ENCODE measurements around the gene ATP9B.
"Not testable (repeated sequence)": the region's sequence is repeated elsewhere in the genome, so short reads cannot be mapped to it uniquely, and the experiment has no call there.

The ATP9B gene

DNA sequence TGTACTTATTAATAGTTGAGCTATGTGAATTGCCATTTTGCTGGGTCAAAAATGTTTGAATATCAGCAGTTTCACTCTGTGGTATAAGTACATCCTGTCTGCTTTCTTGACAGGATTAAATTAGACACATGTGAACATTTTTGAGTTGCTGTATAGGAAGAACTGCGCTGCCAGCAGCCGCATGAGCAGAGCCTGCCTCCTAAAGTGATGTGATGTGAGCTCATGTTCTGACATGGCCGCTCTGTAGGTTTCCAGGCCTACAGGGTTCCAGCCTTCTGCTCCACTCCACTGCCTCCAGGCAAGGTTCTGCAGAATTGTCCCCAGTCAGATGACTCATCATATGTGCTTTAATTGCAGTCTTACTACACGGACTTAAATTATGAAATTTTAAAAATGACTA is 206.8 kb downstream of the ATP9B start:
- Histone ChIP-seq H3K27me3 (ENCODE audit: control insufficient read depth, insufficient read depth, low read length) (no peaks in the 10 kb centered on the region), H3K4me3 (ENCODE audit: low read length) (no peak overlapping the region), H3K4me1 (ENCODE audit: control insufficient read depth, low read depth, low read length) (peaks cover 12% of the 10 kb centered on the region), H3K27ac (ENCODE audit: low read length) (no peak overlapping the region), H3K9me3 (ENCODE audit: control insufficient read depth, low read depth, low read length) (no peaks in the 10 kb centered on the region), H3K9ac (ENCODE audit: low read length) (no peak overlapping the region), H3K36me3 (ENCODE audit: control insufficient read depth, low read depth, low read length) (no peaks in the 10 kb centered on the region)

DNA sequence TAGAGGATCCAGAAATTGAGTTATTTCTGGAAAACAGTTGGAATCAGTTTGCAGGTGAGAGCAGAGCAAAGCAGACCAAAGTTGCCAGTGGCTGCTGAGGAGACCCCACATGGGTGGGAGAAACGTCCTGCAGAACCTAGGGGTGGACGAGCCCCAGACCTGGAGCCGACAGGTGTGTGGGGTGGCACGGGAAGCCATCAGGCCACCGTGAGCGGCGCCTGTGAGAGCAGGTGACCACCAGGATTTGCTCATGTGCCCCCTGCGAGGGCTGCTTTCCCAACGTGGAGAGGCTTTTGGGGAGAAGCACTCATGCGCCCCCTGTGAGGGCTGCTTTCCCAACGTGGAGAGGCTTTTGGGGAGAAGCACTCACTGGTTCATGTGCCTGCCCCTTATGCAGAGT is 209.7 kb downstream of the ATP9B start:
- Histone ChIP-seq H3K27me3 (ENCODE audit: control insufficient read depth, insufficient read depth, low read length) (no peaks in the 10 kb centered on the region), H3K27ac (ENCODE audit: low read length) (no peak overlapping the region), H3K9me3 (ENCODE audit: control insufficient read depth, low read depth, low read length) (no peaks in the 10 kb centered on the region), H3K4me1 (ENCODE audit: control insufficient read depth, low read depth, low read length) (peaks cover 12% of the 10 kb centered on the region), H3K9ac (ENCODE audit: low read length) (no peak overlapping the region), H3K36me3 (ENCODE audit: control insufficient read depth, low read depth, low read length) (no peaks in the 10 kb centered on the region), H3K4me3 (ENCODE audit: low read length) (no peak overlapping the region)

DNA sequence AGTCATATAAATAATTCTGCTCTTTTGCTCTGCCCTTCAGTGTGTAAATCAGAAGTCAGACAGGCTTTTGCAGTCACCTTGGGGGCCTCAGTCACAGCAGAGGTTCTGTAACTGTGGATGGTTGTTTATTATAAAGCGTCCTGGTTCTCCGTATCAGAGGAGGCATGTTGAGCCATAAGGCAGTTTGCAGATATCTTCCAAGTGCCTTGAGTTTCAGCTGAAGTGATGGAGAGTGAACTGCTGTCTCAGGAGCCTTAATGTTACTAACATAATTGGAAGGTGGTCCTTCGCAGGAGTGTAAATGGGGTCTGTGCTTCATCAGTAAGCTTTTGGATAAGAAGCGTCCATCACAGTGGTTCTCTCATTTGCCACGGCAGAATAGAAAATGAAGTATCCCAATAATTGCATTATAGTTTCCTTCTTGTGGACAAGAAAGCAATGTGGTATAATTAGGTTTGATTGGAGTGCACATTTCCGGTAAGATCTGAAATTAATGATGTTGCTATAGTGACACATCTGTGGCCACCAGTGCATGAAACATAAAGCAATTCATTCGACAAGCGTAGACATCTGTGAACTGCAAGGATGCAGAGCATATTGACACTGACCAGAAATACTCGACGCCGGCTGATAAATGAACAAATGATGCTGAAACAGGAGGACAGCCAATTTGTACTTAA is 214.1 kb downstream of the ATP9B start:
- Histone ChIP-seq H3K9ac (ENCODE audit: low read length) (no peak overlapping the region), H3K27me3 (ENCODE audit: control insufficient read depth, insufficient read depth, low read length) (no peaks in the 10 kb centered on the region), H3K4me3 (ENCODE audit: low read length) (no peak overlapping the region), H3K4me1 (ENCODE audit: control insufficient read depth, low read depth, low read length) (no peaks in the 10 kb centered on the region), H3K36me3 (ENCODE audit: control insufficient read depth, low read depth, low read length) (no peaks in the 10 kb centered on the region), H3K27ac (ENCODE audit: low read length) (no peak overlapping the region), H3K9me3 (ENCODE audit: control insufficient read depth, low read depth, low read length) (no peaks in the 10 kb centered on the region)

DNA sequence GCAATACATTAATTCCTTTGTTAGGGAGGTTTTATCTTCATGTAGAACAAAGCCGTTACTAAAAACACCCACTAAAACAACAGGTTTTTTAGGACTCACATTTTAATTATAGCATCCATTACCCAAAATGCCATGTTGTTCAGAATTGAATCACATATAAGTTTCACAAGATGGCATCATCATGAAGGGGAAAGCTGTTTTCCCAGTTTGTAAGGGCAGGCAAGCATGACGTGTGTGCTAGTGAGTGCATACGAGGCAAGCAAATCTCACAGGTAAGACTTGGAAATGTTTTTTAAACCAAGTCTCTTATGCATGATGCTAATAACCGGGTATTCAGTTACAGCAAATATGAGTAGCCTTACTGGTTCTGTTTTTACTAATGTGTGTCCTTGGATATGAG is 214.7 kb downstream of the ATP9B start:
- H3K27ac ChIP-seq (ENCODE audit: low read length), result no peak overlapping the region
- H3K9ac ChIP-seq (ENCODE audit: low read length), result no peak overlapping the region
- H3K27me3 ChIP-seq (ENCODE audit: control insufficient read depth, insufficient read depth, low read length), result no peaks in the 10 kb centered on the region
- no peaks in the 10 kb centered on the region for H3K36me3 ChIP-seq (ENCODE audit: control insufficient read depth, low read depth, low read length)
- no peaks in the 10 kb centered on the region for H3K9me3 ChIP-seq (ENCODE audit: control insufficient read depth, low read depth, low read length)
- H3K4me3 ChIP-seq (ENCODE audit: low read length), result no peak overlapping the region
- no peaks in the 10 kb centered on the region for H3K4me1 ChIP-seq (ENCODE audit: control insufficient read depth, low read depth, low read length)

DNA sequence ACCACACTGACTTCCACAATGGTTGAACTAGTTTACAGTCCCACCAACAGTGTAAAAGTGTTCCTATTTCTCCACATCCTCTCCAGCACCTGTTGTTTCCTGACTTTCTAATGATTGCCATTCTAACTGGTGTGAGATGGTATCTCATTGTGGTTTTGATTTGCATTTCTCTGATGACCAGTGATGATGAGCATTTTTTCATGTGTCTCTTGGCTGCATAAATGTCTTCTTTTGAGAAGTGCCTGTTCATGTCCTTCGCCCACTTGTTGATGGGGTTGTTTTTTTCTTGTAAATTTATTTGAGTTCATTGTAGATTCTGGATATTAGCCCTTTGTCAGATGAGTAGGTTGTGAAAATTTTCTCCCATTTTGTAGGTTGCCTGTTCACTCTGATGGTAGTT is 216.0 kb downstream of the ATP9B start:
- H3K4me3 ChIP-seq (ENCODE audit: low read length); H3K36me3 ChIP-seq (ENCODE audit: control insufficient read depth, low read depth, low read length); H3K9me3 ChIP-seq (ENCODE audit: control insufficient read depth, low read depth, low read length); H3K9ac ChIP-seq (ENCODE audit: low read length); H3K27ac ChIP-seq (ENCODE audit: low read length); H3K27me3 ChIP-seq (ENCODE audit: control insufficient read depth, insufficient read depth, low read length); H3K4me1 ChIP-seq (ENCODE audit: control insufficient read depth, low read depth, low read length): not testable (repeated sequence)

DNA sequence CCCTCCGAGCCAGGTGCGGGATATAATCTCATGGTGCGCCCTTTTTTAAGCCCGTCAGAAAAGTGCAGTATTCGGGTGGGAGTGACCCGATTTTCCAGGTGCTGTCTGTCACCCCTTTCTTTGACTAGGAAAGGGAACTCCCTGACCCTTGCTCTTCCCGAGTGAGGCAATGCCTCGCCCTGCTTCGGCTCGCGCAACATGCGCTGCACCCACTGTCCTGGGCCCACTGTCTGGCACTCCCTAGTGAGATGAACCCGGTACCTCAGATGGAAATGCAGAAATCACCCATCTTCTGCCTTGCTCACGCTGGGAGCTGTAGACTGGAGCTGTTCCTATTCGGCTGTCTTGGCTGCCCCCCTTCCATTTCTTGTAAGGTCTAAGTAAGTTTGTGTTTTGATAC is 221.2 kb downstream of the ATP9B start:
- H3K9me3 ChIP-seq (ENCODE audit: control insufficient read depth, low read depth, low read length); H3K27me3 ChIP-seq (ENCODE audit: control insufficient read depth, insufficient read depth, low read length); H3K27ac ChIP-seq (ENCODE audit: low read length); H3K9ac ChIP-seq (ENCODE audit: low read length); H3K4me3 ChIP-seq (ENCODE audit: low read length); H3K36me3 ChIP-seq (ENCODE audit: control insufficient read depth, low read depth, low read length); H3K4me1 ChIP-seq (ENCODE audit: control insufficient read depth, low read depth, low read length): not testable (repeated sequence)

DNA sequence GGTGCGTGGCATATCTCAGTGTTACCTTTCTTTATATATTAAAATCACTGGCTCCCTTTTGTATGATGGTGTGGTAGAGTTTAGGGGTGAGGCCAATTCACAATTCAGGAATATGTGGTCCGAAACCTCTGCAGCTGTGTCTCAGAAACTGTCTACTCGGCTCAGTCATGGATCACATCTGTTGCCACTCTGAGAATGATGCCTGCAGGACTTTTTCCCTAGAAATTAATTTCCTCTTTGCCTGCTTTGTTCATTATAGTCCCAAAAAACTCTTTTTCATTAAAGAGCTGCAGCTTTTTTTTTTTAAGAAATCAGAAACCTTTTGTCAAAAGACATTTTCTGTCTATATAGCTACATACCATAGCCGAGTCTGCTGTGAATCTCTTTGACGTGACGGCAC is 221.7 kb downstream of the ATP9B start:
- Histone ChIP-seq H3K4me1 (ENCODE audit: control insufficient read depth, low read depth, low read length) (peaks cover 6% of the 10 kb centered on the region), H3K9ac (ENCODE audit: low read length) (no peak overlapping the region), H3K4me3 (ENCODE audit: low read length) (no peak overlapping the region)

DNA sequence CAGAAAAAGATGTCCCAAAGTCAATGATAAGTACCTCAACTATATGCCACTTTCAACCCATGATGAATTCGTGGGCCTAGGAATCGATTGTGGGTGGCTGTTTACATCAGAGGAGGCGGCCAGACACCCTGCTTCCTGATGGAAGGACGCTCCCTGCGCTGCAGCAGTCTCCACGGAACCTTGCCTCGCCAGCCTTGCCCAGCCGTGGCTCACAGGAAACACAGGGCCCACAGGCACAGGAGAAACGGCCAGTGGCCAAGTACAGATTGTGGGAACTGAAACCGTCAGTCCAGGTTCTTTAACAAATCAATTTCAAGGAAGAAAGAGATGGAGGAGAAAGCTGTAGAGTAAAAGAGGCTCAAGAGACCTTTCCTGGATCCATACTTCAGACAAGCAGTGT is 225.0 kb downstream of the ATP9B start:
- Histone ChIP-seq H3K4me3 (ENCODE audit: low read length) (no peak overlapping the region), H3K9ac (ENCODE audit: low read length) (no peak overlapping the region), H3K36me3 (ENCODE audit: control insufficient read depth, low read depth, low read length) (no peaks in the 10 kb centered on the region), H3K9me3 (ENCODE audit: control insufficient read depth, low read depth, low read length) (no peaks in the 10 kb centered on the region), H3K4me1 (ENCODE audit: control insufficient read depth, low read depth, low read length) (peaks cover 6% of the 10 kb centered on the region), H3K27ac (ENCODE audit: low read length) (no peak overlapping the region), H3K27me3 (ENCODE audit: control insufficient read depth, insufficient read depth, low read length) (no peaks in the 10 kb centered on the region)

More for the DNA sequence above, 221.7 kb downstream of the ATP9B start:
- Histone ChIP-seq H3K27ac (ENCODE audit: low read length) (no peak overlapping the region), H3K36me3 (ENCODE audit: control insufficient read depth, low read depth, low read length) (no peaks in the 10 kb centered on the region), H3K27me3 (ENCODE audit: control insufficient read depth, insufficient read depth, low read length) (no peaks in the 10 kb centered on the region), H3K9me3 (ENCODE audit: control insufficient read depth, low read depth, low read length) (no peaks in the 10 kb centered on the region)

DNA sequence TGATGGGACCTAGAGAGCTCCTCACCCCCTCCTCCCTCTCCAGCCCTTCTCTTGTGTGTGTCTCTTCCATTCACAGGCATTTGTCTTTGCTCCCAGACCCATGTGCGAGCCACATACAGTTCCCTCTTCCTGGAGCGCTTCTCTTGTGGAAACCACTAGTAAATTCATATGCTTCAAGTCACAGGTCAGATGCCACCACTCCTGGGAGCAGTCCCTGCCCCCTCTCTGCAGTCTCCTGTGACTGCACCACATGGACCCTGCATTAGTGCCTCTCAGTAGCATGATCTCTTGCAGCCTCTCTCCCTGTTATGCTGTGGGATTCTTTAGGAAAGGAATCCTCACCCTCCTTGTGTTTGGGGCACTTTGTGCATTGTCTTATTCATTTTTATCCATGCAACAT is 230.1 kb downstream of the ATP9B start:
- Histone ChIP-seq H3K4me3 (ENCODE audit: low read length) (no peak overlapping the region), H3K36me3 (ENCODE audit: control insufficient read depth, low read depth, low read length) (no peaks in the 10 kb centered on the region), H3K9me3 (ENCODE audit: control insufficient read depth, low read depth, low read length) (no peaks in the 10 kb centered on the region), H3K9ac (ENCODE audit: low read length) (no peak overlapping the region), H3K27me3 (ENCODE audit: control insufficient read depth, insufficient read depth, low read length) (no peaks in the 10 kb centered on the region), H3K27ac (ENCODE audit: low read length) (no peak overlapping the region), H3K4me1 (ENCODE audit: control insufficient read depth, low read depth, low read length) (no peaks in the 10 kb centered on the region)

DNA sequence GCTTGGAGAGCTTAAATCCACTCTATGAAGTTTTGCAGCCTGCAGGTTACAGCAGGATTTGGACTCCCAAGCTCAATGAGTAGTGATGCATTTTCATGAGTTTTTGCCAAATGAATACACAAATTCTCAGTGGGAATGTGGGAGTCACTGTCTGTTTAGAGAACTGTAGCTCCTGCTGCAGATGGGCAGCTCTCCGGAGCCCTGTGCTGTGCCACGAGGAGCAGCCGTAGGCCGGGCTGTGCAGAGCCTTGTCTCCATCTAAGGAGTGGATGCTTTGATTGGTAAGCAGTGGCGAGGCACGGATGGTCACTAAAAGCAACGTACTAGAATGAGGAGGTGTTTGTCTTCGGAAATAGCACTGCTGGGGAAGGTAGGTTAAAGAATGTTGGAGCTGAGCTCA is 230.5 kb downstream of the ATP9B start:
- Histone ChIP-seq H3K9me3 (ENCODE audit: control insufficient read depth, low read depth, low read length) (no peaks in the 10 kb centered on the region), H3K36me3 (ENCODE audit: control insufficient read depth, low read depth, low read length) (no peaks in the 10 kb centered on the region), H3K27ac (ENCODE audit: low read length) (no peak overlapping the region), H3K9ac (ENCODE audit: low read length) (no peak overlapping the region), H3K4me3 (ENCODE audit: low read length) (no peak overlapping the region), H3K4me1 (ENCODE audit: control insufficient read depth, low read depth, low read length) (no peaks in the 10 kb centered on the region), H3K27me3 (ENCODE audit: control insufficient read depth, insufficient read depth, low read length) (no peaks in the 10 kb centered on the region)

DNA sequence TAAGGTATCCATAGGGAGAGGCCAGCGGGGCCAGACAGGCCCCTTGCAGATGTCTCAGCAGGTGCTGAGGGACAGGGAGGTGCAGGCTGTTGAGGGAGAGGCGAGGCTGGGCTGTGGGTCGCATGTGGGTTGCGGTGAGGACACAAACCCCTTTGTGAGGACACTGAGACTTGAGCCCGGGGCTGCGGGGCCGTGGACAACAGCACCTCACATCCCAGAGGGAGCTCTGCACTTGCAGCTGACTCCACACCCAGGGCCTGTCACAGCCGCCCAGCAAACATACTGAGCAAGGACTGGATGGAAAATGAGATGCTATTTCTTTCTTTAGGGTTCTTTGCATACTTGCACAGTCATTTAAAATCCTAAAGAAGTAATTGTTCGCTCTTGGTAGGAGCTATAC is 231.2 kb downstream of the ATP9B start:
- H3K36me3 ChIP-seq (ENCODE audit: control insufficient read depth, low read depth, low read length), result no peaks in the 10 kb centered on the region
- H3K9ac ChIP-seq (ENCODE audit: low read length), result no peak overlapping the region
- H3K4me1 ChIP-seq (ENCODE audit: control insufficient read depth, low read depth, low read length), result no peaks in the 10 kb centered on the region
- H3K4me3 ChIP-seq (ENCODE audit: low read length), result no peak overlapping the region
- no peak overlapping the region for H3K27ac ChIP-seq (ENCODE audit: low read length)
- no peaks in the 10 kb centered on the region for H3K27me3 ChIP-seq (ENCODE audit: control insufficient read depth, insufficient read depth, low read length)
- H3K9me3 ChIP-seq (ENCODE audit: control insufficient read depth, low read depth, low read length), result no peaks in the 10 kb centered on the region

DNA sequence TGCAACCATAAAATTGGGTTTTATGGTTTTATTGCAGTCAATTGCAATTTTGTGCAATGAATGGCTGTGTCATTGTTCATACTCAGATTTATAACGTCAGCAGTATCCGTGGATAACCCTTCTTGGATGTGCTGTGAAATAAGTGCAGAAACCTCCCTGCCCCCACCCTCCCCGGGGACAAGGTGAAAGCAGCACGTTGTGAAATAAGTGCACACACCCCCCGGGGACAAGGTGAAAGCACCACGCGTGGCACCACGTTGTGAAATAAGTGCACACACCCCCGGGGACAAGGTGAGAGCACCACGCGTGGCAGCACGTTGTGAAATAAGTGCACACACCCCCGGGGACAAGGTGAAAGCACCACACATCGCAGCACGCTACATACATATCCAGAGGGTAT is 232.9 kb downstream of the ATP9B start:
- no peak overlapping the region for H3K9ac ChIP-seq (ENCODE audit: low read length)
- no peak overlapping the region for H3K27ac ChIP-seq (ENCODE audit: low read length)
- H3K27me3 ChIP-seq (ENCODE audit: control insufficient read depth, insufficient read depth, low read length), result no peaks in the 10 kb centered on the region
- no peaks in the 10 kb centered on the region for H3K9me3 ChIP-seq (ENCODE audit: control insufficient read depth, low read depth, low read length)
- H3K4me3 ChIP-seq (ENCODE audit: low read length), result no peak overlapping the region
- H3K4me1 ChIP-seq (ENCODE audit: control insufficient read depth, low read depth, low read length), result no peaks in the 10 kb centered on the region
- no peaks in the 10 kb centered on the region for H3K36me3 ChIP-seq (ENCODE audit: control insufficient read depth, low read depth, low read length)
